NB4 (cell line): ENCODE data around the gene CPEB3.

Source experiments
- DNase-seq: peaks from one replicate; pipeline ENCODE4 v3.0.0; 2010; ENCODE audit warnings: low read depth
- H3K4me3 ChIP-seq: one replicate; pipeline ENCODE4 v1.5.1; 2011; ENCODE audit warnings: mild to moderate bottlenecking, low read depth, low read length, moderate library complexity
- CTCF ChIP-seq: IDR thresholded peaks from one replicate; pipeline ENCODE4 v1.5.1; 2012; ENCODE audit warnings: low read depth, low read length
- MAX ChIP-seq: IDR thresholded peaks from 2 replicates; pipeline ENCODE4 v1.6.1; 2011; ENCODE audit warnings: low read depth, low read length
- MYC ChIP-seq: IDR thresholded peaks from 2 replicates; pipeline ENCODE4 v1.6.1; 2011; ENCODE audit warnings: low read depth, low read length
- POLR2A ChIP-seq: IDR thresholded peaks from 2 replicates; pipeline ENCODE4 v1.6.1; 2011; ENCODE audit warnings: mild to moderate bottlenecking; ENCODE audit not compliant: insufficient read length; ENCODE audit errors: extremely low read depth

CPEB3 gene

GRCh38 chr10:92024700-92025099, 266.2 kb downstream of the CPEB3 start:
- TF ChIP-seq MAX = no peak
- TF ChIP-seq POLR2A = no peak
- TF ChIP-seq CTCF = no peak
- no peak for TF ChIP-seq MYC
- DNase-seq = no peak
- H3K4me3 ChIP-seq = no peak overlapping the region

GRCh38 chr10:92014620-92015019, 276.3 kb downstream of the CPEB3 start:
- no peak overlapping the region for H3K4me3 ChIP-seq
- DNase-seq = no peak
- TF ChIP-seq CTCF = no peak
- TF ChIP-seq MYC = no peak
- no peak for TF ChIP-seq POLR2A
- no peak for TF ChIP-seq MAX

- no peak overlapping the region for H3K4me3 ChIP-seq
- peak; percentile 28 for DNase-seq
These were observed 279.2 kb downstream of the CPEB3 start for GRCh38 chr10:92011560-92012214.

GRCh38 chr10:92010047-92010735, 280.7 kb downstream of the CPEB3 start:
- TF ChIP-seq POLR2A (no peak), MYC (no peak), CTCF (no peak), MAX (no peak)
- DNase-seq = no peak
- no peak overlapping the region for H3K4me3 ChIP-seq

More at GRCh38 chr10:92011560-92012214, 279.2 kb downstream of the CPEB3 start:
- no peak for TF ChIP-seq MAX

- DNase-seq = no peak
- H3K4me3 ChIP-seq = no peak overlapping the region
- TF ChIP-seq CTCF (no peak), POLR2A (no peak), MAX (no peak), MYC (no peak)
These were observed 281.4 kb downstream of the CPEB3 start for GRCh38 chr10:92009445-92009844.

- no peak for DNase-seq
- TF ChIP-seq MYC (no peak), POLR2A (no peak), MAX (no peak), CTCF (no peak)
- H3K4me3 ChIP-seq = no peak overlapping the region
These were observed 284.9 kb downstream of the CPEB3 start for GRCh38 chr10:92005978-92006377.
